CD8-positive, alpha-beta memory T cell (primary cell): ENCODE results near the gene SPATS2L. TPM values are rescaled to one million over a fixed set of nuclear protein-coding genes. Genes with fewer than 3 reads are reported as not detected.

Experiments used
- CTCF ChIA-PET: fragments of 350-600 bp; sonication (Branson Sonifier 250); formaldehyde crosslinking; loops from one replicate; lab custom pipeline; 2021; ENCODE audit warnings: antibody characterized with exemption; lab: Charles Lee
- POLR2A ChIA-PET: fragments of 350-600 bp; sonication (Branson Sonifier 250); formaldehyde crosslinking; loops from one replicate; lab custom pipeline; 2021; ENCODE audit warnings: antibody characterized with exemption; lab: Charles Lee
- DNase-seq, 5 donors: peaks; one replicate each; pipeline versions ENCODE4 v3.0.0 to v3.0.0-alpha.2; 2020 to 2022; ENCODE audit warnings: mixed read lengths in 1 of 5
- H3K27ac ChIP-seq: one replicate; pipeline ENCODE4 v1.7.0; 2013; ENCODE audit warnings: low read depth, mild to moderate bottlenecking, low read length, moderate library complexity
- H3K27me3 ChIP-seq: 2 replicates; pipeline ENCODE4 v1.7.0; 2013; ENCODE audit warnings: low read length, mild to moderate bottlenecking; ENCODE audit not compliant: insufficient read depth, poor library complexity, severe bottlenecking
- H3K36me3 ChIP-seq: 2 replicates; pipeline ENCODE4 v1.7.0; 2013; ENCODE audit warnings: mild to moderate bottlenecking, low read length, moderate library complexity; ENCODE audit not compliant: insufficient read depth
- H3K4me1 ChIP-seq: 2 replicates; pipeline ENCODE4 v1.7.0; 2013; ENCODE audit warnings: mild to moderate bottlenecking, low read length, moderate library complexity; ENCODE audit not compliant: insufficient read depth
- H3K4me3 ChIP-seq: 2 replicates; pipeline ENCODE4 v1.7.0; 2013; ENCODE audit warnings: mild to moderate bottlenecking, low read length
- H3K9me3 ChIP-seq: 2 replicates; pipeline ENCODE4 v1.7.0; 2013; ENCODE audit warnings: mild to moderate bottlenecking, low read length
- H3K27ac Mint-ChIP-seq, 8 donors: one replicate each; pipeline ENCODE4 v1.8.0; 2020 to 2021; ENCODE audit warnings: mixed read lengths in 8 of 8, mild to moderate bottlenecking in 6 of 8, inconsistent platforms in 3 of 8, moderate library complexity in 3 of 8
- H3K27me3 Mint-ChIP-seq, 2 donors: one replicate each; pipeline ENCODE4 v1.8.0; 2020 to 2021; ENCODE audit warnings: mixed read lengths in 2 of 2, mild to moderate bottlenecking in 1 of 2, moderate library complexity in 1 of 2
- H3K36me3 Mint-ChIP-seq, 3 donors: one replicate each; pipeline ENCODE4 v1.8.0; 2020 to 2021; ENCODE audit warnings: mixed read lengths in 3 of 3, inconsistent platforms in 1 of 3, mild to moderate bottlenecking in 1 of 3
- H3K4me1 Mint-ChIP-seq, 3 donors: one replicate each; pipeline ENCODE4 v1.8.0; 2020 to 2021; ENCODE audit warnings: mixed read lengths in 3 of 3, inconsistent platforms in 1 of 3, mild to moderate bottlenecking in 1 of 3
- H3K4me3 Mint-ChIP-seq, 7 donors: one replicate each; pipeline ENCODE4 v1.8.0; 2020 to 2021; ENCODE audit warnings: mixed read lengths in 7 of 7, mild to moderate bottlenecking in 6 of 7, moderate library complexity in 4 of 7, inconsistent platforms in 2 of 7
- H3K9me3 Mint-ChIP-seq, 5 donors: one replicate each; pipeline ENCODE4 v1.8.0; 2020 to 2022; ENCODE audit warnings: mixed read lengths in 5 of 5, mild to moderate bottlenecking in 3 of 5, moderate library complexity in 2 of 5, inconsistent platforms in 1 of 5
- polyA plus RNA-seq: library from polyadenylated mRNA; unstranded; fragments of 300-500 nt; fragmentation: Illumina TruSeq; gene quantifications from one replicate; pipeline ENCODE4 v1.2.3, GENCODE V29; 2021
- total RNA-seq, 2 experiments: library from RNA; stranded (reverse); gene quantifications; one replicate each; pipeline ENCODE4 v1.2.3, GENCODE V29; 2021

The SPATS2L gene
- total and polyA plus RNA-seq, 3 experiments from 2014 or later = 11.3 to 22.2 (median 21.8) TPM

DNA sequence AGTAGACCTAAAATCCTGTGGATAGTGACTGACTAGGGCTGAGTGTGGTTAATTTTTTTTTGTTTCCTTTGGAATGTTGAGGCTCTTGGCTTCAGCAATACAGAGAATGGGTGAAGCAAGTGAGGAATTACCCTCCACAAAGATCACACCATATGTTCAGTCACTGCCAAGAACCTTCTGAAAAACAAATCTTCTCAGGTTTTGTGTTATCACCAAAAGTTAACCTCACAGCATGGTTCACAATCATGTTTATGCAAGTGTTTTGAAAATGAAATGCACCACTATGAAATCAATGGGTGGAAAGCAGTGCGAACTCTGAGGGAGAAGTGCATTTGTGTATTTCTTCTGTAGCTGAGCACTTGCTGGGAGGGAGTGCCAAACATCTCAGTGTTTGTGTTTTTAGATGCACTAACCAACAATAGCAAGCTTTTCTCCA lies 44.4 kb downstream of the SPATS2L start:
- Histone ChIP-seq H3K36me3 (no peaks in the 10 kb centered on the region), H3K4me3 (no peak overlapping the region), H3K9me3 (no peaks in the 10 kb centered on the region), H3K27me3 (no peaks in the 10 kb centered on the region), H3K27ac (no peak overlapping the region), H3K4me1 (no peaks in the 10 kb centered on the region)
- ChIA-PET CTCF (no interaction called here), POLR2A (no interaction called here)
- Mint-ChIP-seq H3K4me1 (no peaks in the 10 kb centered on the region), H3K4me3 (no peak overlapping the region), H3K27me3 (peaks cover 0 to 2% of the 10 kb centered on the region in 2 donors), H3K36me3 (peaks cover 0 to 3% (median 0%) of the 10 kb centered on the region in 3 donors), H3K9me3 (no peaks in the 10 kb centered on the region), H3K27ac (no peak overlapping the region)
- DNase-seq = no peak

- ChIA-PET CTCF (no interaction called here), POLR2A (no interaction called here)
- Histone ChIP-seq H3K27ac (no peak overlapping the region), H3K4me3 (no peak overlapping the region), H3K27me3 (no peaks in the 10 kb centered on the region), H3K36me3 (no peaks in the 10 kb centered on the region), H3K9me3 (no peaks in the 10 kb centered on the region), H3K4me1 (no peaks in the 10 kb centered on the region)
- Mint-ChIP-seq H3K27ac (no peak overlapping the region), H3K4me1 (no peaks in the 10 kb centered on the region), H3K9me3 (no peaks in the 10 kb centered on the region), H3K4me3 (no peak overlapping the region), H3K27me3 (peaks cover 0 to 2% of the 10 kb centered on the region in 2 donors), H3K36me3 (peaks cover 0 to 3% (median 0%) of the 10 kb centered on the region in 3 donors)
- no peak for DNase-seq
These were observed 45.3 kb downstream of the SPATS2L start for GRCh38 chr2:200351815-200352214.

DNA sequence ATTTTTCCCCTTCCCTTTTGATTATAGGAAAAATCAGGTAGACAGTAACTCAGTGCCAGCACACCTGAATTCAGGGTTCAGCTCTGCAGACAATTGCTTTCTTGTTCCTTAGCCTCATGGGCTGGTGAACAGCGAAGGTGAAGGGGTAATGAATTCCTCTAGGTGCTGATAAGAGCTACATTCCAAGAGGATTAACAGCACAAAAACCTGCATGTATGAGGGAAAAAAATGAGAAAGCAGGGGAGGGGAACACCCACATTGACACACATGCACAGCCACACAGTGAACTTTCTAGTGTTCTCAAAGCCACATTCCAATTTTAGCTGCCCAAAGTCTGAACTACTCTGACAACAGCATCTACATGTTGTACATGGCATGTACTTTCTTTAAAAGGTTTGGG lies 46.1 kb downstream of the SPATS2L start:
- Histone ChIP-seq H3K27ac (no peak overlapping the region), H3K9me3 (no peaks in the 10 kb centered on the region), H3K4me1 (no peaks in the 10 kb centered on the region), H3K27me3 (no peaks in the 10 kb centered on the region), H3K36me3 (no peaks in the 10 kb centered on the region), H3K4me3 (no peak overlapping the region)
- Mint-ChIP-seq H3K9me3 (no peaks in the 10 kb centered on the region), H3K27me3 (peaks cover 0 to 2% of the 10 kb centered on the region in 2 donors), H3K4me3 (no peak overlapping the region), H3K27ac (peak overlapping the region in 1 of 8 donors; percentile 15), H3K36me3 (peaks cover 0 to 3% (median 0%) of the 10 kb centered on the region in 3 donors), H3K4me1 (no peaks in the 10 kb centered on the region)
- ChIA-PET CTCF (interaction anchor here (0.7 to 1.4 kb wide), 2 partner anchors 9 to 45 kb away, joined by 3 read pairs; no protein-coding TSS in a partner anchor), POLR2A (no interaction called here)
- DNase-seq = no peak

- DNase-seq = no peak
- Mint-ChIP-seq H3K36me3 (peaks cover 0 to 3% (median 0%) of the 10 kb centered on the region in 3 donors), H3K4me1 (no peaks in the 10 kb centered on the region), H3K27me3 (peaks cover 0 to 2% of the 10 kb centered on the region in 2 donors), H3K9me3 (no peaks in the 10 kb centered on the region), H3K4me3 (no peak overlapping the region), H3K27ac (peak overlapping the region in 2 of 8 donors; percentile 1 to 15)
- no peaks in the 10 kb centered on the region for H3K9me3 ChIP-seq
- no peaks in the 10 kb centered on the region for H3K27me3 ChIP-seq
- no peaks in the 10 kb centered on the region for H3K4me1 ChIP-seq
- H3K36me3 ChIP-seq = no peaks in the 10 kb centered on the region
- no peak overlapping the region for H3K4me3 ChIP-seq
- CTCF ChIA-PET = interaction anchor here (1.4 kb wide), 1 partner anchor 9 kb away, joined by 3 read pairs; no protein-coding TSS in a partner anchor
- POLR2A ChIA-PET = no interaction called here
- H3K27ac ChIP-seq = no peak overlapping the region
These were observed 46.6 kb downstream of the SPATS2L start for GRCh38 chr2:200353120-200353519.

DNA sequence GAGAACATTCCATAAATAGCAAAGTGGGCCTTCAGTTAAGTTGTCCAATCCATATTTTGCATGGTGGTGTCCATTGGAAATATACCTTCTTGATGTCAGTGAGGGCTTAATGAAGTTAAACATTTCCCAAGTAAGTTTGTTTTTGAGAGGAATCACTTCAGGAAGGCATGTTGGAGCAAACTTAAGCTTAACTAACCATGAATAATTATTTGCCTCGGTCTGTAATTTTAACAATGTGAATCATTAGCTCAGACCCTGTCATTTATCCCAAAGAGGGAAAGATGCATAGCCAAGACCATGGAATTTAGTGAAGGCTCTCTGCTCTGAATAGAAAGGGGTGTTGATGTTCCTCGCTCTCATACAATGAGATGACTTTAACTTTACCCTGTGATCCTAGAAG lies 47.4 kb downstream of the SPATS2L start:
- Mint-ChIP-seq H3K36me3 (peaks cover 0 to 3% (median 0%) of the 10 kb centered on the region in 3 donors), H3K4me3 (no peak overlapping the region), H3K4me1 (no peaks in the 10 kb centered on the region), H3K9me3 (no peaks in the 10 kb centered on the region), H3K27me3 (peaks cover 0 to 2% of the 10 kb centered on the region in 2 donors), H3K27ac (no peak overlapping the region)
- H3K27ac ChIP-seq = no peak overlapping the region
- no peaks in the 10 kb centered on the region for H3K9me3 ChIP-seq
- POLR2A ChIA-PET = no interaction called here
- H3K4me3 ChIP-seq = no peak overlapping the region
- H3K36me3 ChIP-seq = no peaks in the 10 kb centered on the region
- no peaks in the 10 kb centered on the region for H3K4me1 ChIP-seq
- no peak for DNase-seq
- no peaks in the 10 kb centered on the region for H3K27me3 ChIP-seq
- CTCF ChIA-PET = interaction anchor here (1.0 kb wide), 1 partner anchor 9 kb away, joined by 3 read pairs; no protein-coding TSS in a partner anchor

DNA sequence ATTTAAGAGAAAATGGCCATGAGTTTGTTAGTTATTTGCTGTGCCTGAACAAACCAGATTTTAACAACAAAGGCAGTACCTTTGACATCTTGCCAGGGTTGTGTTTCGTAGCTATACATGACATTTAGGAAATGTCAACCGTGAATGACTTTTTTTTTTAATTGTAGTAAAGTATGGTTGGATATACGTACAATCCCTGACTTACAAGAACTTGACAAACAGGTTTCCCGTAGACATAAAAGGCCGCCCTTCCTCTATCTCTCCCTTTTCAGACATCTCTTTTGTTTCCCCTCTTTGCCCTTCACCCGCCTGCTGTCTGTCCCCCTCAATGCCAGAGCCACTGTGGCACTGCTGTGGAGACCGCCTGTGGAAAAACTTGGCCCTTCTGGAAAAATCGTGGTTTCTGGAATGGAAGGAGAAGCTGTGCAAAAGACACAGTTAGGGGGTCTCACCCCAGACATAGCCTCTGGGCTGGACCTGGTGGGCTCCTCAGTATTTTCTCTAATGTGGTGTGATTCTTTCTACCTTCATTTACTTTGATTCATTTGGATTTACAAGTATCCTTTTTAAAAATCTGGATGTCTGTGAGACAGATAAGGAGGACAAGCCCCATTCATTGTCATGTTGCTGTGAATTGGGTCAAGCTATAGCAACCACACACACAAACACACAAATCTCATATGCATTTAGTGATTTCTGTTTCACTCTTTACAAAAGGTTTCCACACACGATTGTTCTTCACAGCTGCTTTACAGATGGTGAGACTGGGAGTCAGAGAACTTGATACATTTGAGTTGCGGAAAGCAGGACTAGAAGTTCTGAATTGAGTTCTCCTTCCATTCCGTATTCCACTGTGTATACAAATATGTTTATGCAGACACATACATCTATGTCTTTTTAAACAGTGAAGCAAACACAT lies 48.6 kb downstream of the SPATS2L start:
- H3K4me3 Mint-ChIP-seq = no peak overlapping the region
- peaks cover 0 to 2% of the 10 kb centered on the region in 2 donors for H3K27me3 Mint-ChIP-seq
- peaks cover 0 to 2% (median 0%) of the 10 kb centered on the region in 3 donors for H3K36me3 Mint-ChIP-seq
- H3K9me3 Mint-ChIP-seq = no peaks in the 10 kb centered on the region
- DNase-seq = no peak
- H3K4me1 ChIP-seq = no peaks in the 10 kb centered on the region
- no peaks in the 10 kb centered on the region for H3K9me3 ChIP-seq
- H3K27me3 ChIP-seq = no peaks in the 10 kb centered on the region
- ChIA-PET POLR2A (no interaction called here), CTCF (no interaction called here)
- peak overlapping the region in 1 of 8 donors; percentile 66 for H3K27ac Mint-ChIP-seq
- H3K36me3 ChIP-seq = no peaks in the 10 kb centered on the region
- no peaks in the 10 kb centered on the region for H3K4me1 Mint-ChIP-seq
- no peak overlapping the region for H3K27ac ChIP-seq
- no peak overlapping the region for H3K4me3 ChIP-seq

DNA sequence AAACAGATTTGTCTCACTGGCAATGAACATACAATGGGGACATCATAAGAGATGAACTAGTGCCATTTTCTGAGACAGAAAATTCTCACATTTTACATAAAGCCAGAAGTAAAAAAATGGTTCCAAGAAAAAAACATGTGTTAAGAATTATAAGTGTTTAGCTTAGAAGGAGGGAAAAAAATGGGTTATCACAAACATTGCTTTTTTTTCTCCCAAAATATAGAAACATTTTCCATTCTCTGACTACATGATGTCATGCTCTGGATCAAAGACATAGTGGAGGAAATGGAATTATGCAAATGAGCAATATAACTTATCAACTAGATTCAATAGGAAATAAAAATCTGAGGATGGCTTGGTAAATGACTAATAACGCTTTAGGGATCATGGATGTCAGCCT lies 49.8 kb downstream of the SPATS2L start:
- Histone ChIP-seq H3K4me3 (no peak overlapping the region), H3K9me3 (no peaks in the 10 kb centered on the region), H3K27ac (no peak overlapping the region), H3K27me3 (no peaks in the 10 kb centered on the region), H3K36me3 (no peaks in the 10 kb centered on the region), H3K4me1 (no peaks in the 10 kb centered on the region)
- Mint-ChIP-seq H3K4me1 (no peaks in the 10 kb centered on the region), H3K9me3 (no peaks in the 10 kb centered on the region), H3K27ac (no peak overlapping the region), H3K36me3 (peaks cover 0 to 1% (median 0%) of the 10 kb centered on the region in 3 donors), H3K27me3 (peaks cover 0 to 2% of the 10 kb centered on the region in 2 donors), H3K4me3 (no peak overlapping the region)
- ChIA-PET POLR2A (no interaction called here), CTCF (no interaction called here)
- no peak for DNase-seq

GRCh38 chr2:200356857-200357384 lies 50.4 kb downstream of the SPATS2L start:
- H3K4me1 Mint-ChIP-seq = no peaks in the 10 kb centered on the region
- POLR2A ChIA-PET = no interaction called here
- Histone ChIP-seq H3K27me3 (no peaks in the 10 kb centered on the region), H3K9me3 (no peaks in the 10 kb centered on the region), H3K4me1 (no peaks in the 10 kb centered on the region), H3K36me3 (no peaks in the 10 kb centered on the region), H3K4me3 (no peak overlapping the region), H3K27ac (no peak overlapping the region)
- DNase-seq = no peak
- H3K9me3 Mint-ChIP-seq = no peaks in the 10 kb centered on the region
- H3K4me3 Mint-ChIP-seq = no peak overlapping the region
- H3K36me3 Mint-ChIP-seq = peaks cover 0 to 1% (median 0%) of the 10 kb centered on the region in 3 donors
- peaks cover 0 to 4% of the 10 kb centered on the region in 2 donors for H3K27me3 Mint-ChIP-seq
- H3K27ac Mint-ChIP-seq = no peak overlapping the region
- CTCF ChIA-PET = no interaction called here
